Activated CD4-positive, alpha-beta T cell treated with anti-CD3 and anti-CD28 coated beads, Interleukin-2, Interleukin-4, amounts not matched to agents 100 ng/mL and 50 ng/mL, durations not matched to agents 16 hours and 8 hours (primary cell): Measurements from ENCODE around the gene SOX18.

Experiments used
- DNase-seq: peaks from one replicate; pipeline ENCODE4 v3.0.0-alpha.2; 2020; ENCODE audit warnings: low spot score

Gene SOX18

DNA sequence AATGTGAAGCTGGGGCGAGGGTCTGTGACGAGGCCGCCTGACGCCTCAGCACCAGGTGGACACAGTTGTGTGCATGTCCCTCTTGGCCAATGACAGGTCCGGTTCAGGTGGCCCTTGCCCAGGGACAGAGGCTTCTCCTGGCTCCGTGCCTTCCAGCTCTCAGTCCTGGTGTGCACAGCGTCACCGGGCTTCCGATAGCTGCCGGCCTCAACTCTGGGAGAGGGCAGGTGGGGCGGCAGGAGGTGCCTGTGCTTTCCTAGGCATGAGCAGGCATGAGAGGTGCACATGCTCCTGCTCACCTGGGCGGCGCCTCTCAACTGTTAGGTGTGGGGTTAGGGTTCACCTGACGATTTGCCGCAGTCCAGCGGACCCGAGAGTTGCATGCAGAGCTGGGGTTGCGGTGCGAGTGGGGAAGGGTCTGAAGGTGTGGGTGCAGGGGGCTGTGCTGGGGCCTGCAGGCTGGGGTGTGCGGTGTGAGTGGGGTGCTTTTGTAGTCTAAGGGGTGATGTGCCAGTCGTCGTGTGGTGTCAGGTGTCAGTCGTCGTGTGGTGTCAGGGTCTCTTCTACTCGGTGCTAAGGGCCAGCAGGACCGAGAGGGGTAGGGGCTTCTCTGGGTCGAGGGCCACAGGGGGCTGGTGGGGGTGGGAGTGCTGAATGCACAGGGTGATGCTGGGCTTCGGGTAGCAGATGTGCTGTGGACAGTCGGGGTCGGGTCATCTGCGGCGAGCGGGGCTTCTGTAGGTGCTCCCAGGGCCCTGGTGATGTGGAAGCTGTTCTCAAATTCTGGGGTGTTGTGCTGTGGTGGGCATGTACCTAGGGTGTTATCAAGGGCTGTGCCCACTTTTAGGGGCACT lies 3.8 kb upstream of the SOX18 start:
- DNase-seq, result no peak

DNA sequence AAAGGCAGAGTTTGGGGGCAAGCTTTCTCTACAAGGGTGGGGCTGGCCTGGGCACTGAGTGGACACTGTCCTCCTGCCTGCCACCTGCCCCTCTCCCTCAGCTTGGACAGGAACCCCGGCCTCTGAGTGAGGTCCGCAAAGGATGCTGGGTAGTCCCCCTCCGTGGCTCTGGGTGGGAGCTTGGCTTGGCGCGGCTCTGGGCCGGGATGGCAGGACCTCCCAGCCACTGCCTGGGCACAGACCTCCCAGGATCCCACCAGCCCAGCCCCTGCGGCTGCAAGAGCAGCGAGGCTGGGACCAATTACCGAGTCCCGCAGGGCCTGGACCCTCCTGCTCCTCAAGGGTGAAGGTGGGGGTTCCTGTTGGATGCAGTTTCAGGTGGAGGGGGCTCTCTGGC lies 2.9 kb upstream of the SOX18 start:
- DNase-seq, result no peak

GRCh38 chr20:64051561-64052325 lies 2.3 kb upstream of the SOX18 start:
- DNase-seq, result no peak

GRCh38 chr20:64051033-64051452 lies 1.6 kb upstream of the SOX18 start:
- DNase-seq, result no peak

DNA sequence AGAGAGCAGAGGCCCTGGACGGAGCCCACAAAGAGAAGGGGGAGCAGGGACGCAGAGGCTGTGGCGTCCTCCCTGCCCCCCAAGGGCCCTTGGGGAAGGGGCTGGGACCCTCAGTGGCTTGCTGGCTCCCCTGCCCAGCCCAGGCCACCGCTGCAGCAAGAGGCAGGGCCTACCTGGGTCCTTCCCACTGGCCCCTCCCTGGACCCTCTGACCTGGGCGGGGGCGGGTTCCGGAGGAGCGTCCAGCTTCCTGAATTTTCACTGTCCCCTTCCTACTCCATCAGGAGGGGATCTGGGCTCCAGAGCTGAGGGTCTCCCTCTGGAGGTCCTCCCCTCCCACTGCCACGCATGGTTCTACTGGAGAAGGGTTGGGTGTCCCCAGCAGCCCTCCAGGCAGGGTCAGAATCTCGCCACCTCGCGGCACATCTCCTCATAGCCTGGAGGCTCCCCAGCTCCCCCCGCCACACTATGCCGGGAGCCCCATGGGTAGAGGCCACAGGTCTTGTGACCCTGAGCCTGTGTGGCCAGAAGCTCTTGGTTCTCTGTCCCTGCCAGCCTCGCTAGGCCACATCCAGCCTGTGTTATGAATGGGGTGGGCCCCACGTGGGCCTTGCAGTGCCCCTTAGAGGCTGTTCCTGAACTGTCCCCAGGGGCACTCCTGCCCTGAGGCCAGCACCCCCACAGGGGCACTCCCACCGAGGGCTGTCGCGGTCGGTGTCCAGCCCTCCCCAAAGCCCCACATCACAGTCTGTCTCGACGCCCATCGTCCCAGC lies 1.0 kb upstream of the SOX18 start:
- DNase-seq, result no peak

GRCh38 chr20:64049878-64050260 lies 430 bp upstream of the SOX18 start:
- DNase-seq, result no peak

DNA sequence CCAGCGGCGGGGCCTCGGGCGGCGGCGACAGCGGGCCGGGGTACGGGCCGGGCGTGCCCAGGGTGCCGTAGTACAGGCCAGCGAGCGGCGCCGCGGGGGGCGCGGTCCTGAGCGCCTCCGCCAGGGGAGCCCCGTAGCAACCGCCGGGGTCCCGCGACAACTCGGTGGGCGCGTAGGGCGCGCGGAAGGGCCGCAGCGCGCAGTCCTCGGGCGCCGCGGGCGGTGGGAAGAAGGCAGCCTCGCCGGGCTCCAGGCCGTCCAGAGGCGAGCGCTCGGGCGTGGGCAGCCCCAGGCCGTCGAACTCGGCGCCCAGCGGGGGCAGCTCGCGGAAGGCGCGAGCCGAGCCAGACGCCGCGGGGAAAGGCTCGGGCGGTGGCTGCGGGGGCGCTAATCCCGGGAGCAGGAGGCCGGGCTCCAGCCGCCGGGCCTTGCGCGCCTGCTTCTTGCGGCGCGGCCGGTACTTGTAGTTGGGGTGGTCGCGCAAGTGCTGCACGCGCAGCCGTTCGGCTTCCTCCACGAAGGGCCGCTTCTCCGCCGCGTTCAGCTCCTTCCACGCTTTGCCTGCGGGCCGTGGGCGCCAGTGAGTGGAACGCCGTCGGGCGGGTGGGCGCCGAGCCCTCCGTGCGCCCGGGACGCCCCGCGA lies 916 bp downstream of the SOX18 start:
- DNase-seq, result no peak

DNA sequence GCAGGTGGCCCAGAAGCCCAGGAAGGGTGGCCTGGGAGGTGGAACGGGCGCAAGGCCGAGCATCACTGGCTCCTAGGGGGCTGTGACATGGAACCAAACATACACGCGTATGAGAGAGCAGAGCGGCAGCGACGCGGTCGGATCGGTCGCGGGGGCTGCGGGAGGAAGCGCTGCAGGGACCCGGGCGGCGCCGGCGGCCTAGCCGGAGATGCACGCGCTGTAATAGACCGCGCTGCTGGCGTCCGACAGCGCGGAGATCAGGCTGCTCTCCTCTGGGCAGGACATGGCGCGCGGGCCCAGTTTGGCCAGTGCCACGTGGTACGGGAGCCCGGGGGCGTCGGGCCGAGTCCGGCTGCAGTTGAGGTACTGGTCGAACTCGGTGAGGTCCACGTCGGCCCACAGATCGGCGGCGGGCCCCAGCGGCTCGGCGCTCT lies 1.5 kb downstream of the SOX18 start:
- no peak for DNase-seq

GRCh38 chr20:64047046-64047389 lies 2.4 kb downstream of the SOX18 start:
- no peak for DNase-seq

GRCh38 chr20:64045346-64046011 lies 4.0 kb downstream of the SOX18 start:
- no peak for DNase-seq

GRCh38 chr20:64044484-64045247 lies 4.8 kb downstream of the SOX18 start:
- DNase-seq, result no peak

DNA sequence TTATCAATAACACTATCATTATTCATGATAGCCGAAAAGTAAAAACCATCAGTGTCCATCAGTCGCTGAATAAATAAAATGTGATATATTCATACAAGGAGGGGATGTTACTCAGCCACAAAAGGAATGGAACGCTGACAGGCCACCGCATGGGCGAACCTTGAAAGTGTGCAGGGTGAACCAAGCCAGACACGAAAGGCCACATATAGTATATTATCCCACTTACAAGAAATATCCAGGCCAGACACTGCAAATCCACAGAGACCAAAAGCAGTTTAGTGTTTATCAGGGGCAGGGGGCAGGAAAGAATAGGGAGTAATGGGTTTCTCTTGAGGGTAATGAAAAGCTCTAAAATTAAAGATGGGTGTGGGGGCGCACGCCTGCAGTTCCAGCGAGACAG lies 5.7 kb downstream of the SOX18 start:
- no peak for DNase-seq

GRCh38 chr20:64042054-64042781 lies 7.2 kb downstream of the SOX18 start:
- DNase-seq, result no peak

- no peak for DNase-seq
These were observed 7.7 kb downstream of the SOX18 start for GRCh38 chr20:64041781-64042053.

DNA sequence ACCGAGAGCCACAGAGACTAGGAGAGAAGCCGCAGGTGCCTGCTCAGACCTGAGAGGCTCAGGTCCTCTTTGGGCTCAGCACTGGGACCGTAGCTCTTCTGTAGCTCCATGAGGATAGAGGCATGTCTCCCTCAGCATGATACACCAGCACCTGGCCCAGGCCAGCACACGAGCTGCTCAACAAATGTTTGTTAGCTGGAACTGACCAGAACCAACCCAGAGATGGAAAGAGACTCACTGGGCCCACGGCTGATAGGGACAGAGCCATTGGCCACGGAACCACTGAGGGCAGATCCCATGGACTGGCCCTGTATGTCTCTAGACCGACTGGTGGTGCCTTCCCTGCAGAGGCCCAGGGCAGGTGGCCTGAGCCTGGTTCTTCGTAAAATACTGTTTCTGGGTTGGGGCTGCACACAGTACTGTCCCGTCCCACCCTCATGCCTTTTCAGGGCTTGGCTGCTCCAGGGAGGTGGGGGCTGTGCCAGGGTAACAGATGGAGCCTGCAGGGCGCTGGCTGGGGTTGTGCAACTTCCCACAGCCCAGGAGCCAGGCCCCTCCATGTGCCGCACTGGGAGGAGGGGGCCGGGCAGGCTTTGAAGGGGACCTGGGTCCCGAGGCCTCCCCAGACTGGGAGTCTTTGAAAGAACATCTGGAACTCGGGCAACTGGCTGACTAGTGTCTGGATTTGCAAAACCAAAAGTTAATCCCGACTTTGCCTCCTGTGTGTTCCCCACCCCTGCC lies 8.2 kb downstream of the SOX18 start:
- no peak for DNase-seq

- DNase-seq, result no peak
These were observed 9.0 kb downstream of the SOX18 start for GRCh38 chr20:64040231-64041039.

DNA sequence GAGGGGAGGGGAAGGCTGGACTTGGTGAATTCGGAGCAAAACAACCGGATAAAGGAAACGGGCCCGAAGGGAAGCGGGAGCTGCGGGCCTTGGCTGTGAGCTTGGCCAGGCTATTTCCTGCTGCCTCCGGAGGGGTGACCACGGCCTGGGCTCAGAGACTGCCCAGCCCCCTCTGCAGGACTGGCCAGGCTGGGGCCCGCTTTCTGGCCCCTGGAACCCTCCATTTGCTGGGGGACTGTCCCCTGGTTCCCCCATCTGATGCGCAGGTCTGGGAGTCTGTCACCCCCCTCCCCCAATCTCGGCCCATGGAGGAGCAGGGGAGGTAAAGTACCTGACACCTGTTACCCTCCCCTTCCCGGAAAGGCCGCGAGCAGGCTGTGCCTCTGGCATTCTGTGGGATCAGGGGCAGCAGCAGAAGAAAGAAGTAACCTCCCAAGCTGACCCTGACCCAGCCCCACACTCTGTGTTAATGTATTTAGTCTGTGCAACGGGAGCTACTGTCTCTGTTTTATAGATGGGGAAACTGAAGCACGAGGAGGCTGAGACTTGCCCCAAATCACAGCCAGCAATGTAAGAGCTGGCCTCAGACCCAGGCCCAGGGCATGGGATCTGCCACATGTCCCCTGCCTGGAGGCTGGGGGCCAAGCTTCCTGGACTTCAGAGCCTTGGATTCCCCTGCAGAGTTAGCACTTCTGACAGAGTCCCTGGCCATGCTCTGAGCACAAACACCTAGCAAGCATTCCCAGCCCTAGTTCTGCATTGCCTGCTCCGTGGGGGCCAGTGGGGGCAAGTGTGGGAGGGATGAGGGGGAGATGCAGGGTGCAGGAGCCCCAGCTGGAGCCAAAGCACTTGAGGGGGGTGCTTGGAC lies 9.9 kb downstream of the SOX18 start:
- no peak for DNase-seq
